ENCODE results near the gene MCRIP2. TPM values are rescaled to one million over a fixed set of nuclear protein-coding genes. Genes with fewer than 3 reads are reported as not detected.

The MCRIP2 gene
- total RNA-seq, 1 experiment from 2014 or later, result 56.3 TPM

- Mint-ChIP-seq H3K36me3 (ENCODE audit: insufficient read depth, unreplicated experiment) (peaks cover 20% of the 10 kb centered on the region), H3K4me3 (ENCODE audit: low read depth, unreplicated experiment) (no peak overlapping the region)
These were observed 30.9 kb upstream of the MCRIP2 start for GRCh38 chr16:610513-611381.

GRCh38 chr16:615122-615521, 26.5 kb upstream of the MCRIP2 start:
- intact Hi-C loops (cut with micrococcal nuclease; ENCODE audit: unreplicated experiment), result no loop called here
- Mint-ChIP-seq H3K27ac (ENCODE audit: unreplicated experiment) (no peak overlapping the region), H3K36me3 (ENCODE audit: insufficient read depth, unreplicated experiment) (peaks cover 21% of the 10 kb centered on the region), H3K4me1 (ENCODE audit: low read depth, unreplicated experiment) (peaks cover 7% of the 10 kb centered on the region), H3K9me3 (ENCODE audit: low read depth, unreplicated experiment) (peaks cover 2% of the 10 kb centered on the region), H3K27me3 (ENCODE audit: unreplicated experiment) (no peaks in the 10 kb centered on the region), H3K4me3 (ENCODE audit: low read depth, unreplicated experiment) (no peak overlapping the region)
- TF ChIP-seq CTCF (IDR thresholded peaks at IDR 0.05; ENCODE audit: unreplicated experiment), result no peak
- no peak for DNase-seq
- CTCF ChIA-PET, result no interaction called here
- BruUV-seq (replicated peaks), result no TSS peak

More at GRCh38 chr16:610513-611381, 30.9 kb upstream of the MCRIP2 start:
- no TSS peak for BruUV-seq (replicated peaks)
- TF ChIP-seq CTCF (IDR thresholded peaks at IDR 0.05; ENCODE audit: unreplicated experiment), result peak; percentile 57
- Mint-ChIP-seq H3K9me3 (ENCODE audit: low read depth, unreplicated experiment) (peaks cover 2% of the 10 kb centered on the region), H3K4me1 (ENCODE audit: low read depth, unreplicated experiment) (peaks cover 7% of the 10 kb centered on the region), H3K27me3 (ENCODE audit: unreplicated experiment) (no peaks in the 10 kb centered on the region), H3K27ac (ENCODE audit: unreplicated experiment) (no peak overlapping the region)
- CTCF ChIA-PET, result no interaction called here
- intact Hi-C loops (cut with micrococcal nuclease; ENCODE audit: unreplicated experiment), result no loop called here
- peak; percentile 51 for DNase-seq

GRCh38 chr16:616733-617586, 24.7 kb upstream of the MCRIP2 start:
- BruUV-seq (replicated peaks), result no TSS peak
- H3K27ac Mint-ChIP-seq (ENCODE audit: unreplicated experiment), result no peak overlapping the region
- no peaks in the 10 kb centered on the region for H3K4me1 Mint-ChIP-seq (ENCODE audit: low read depth, unreplicated experiment)
- H3K27me3 Mint-ChIP-seq (ENCODE audit: unreplicated experiment), result no peaks in the 10 kb centered on the region
- peaks cover 21% of the 10 kb centered on the region for H3K36me3 Mint-ChIP-seq (ENCODE audit: insufficient read depth, unreplicated experiment)
- CTCF ChIA-PET, result no interaction called here
- no peak for DNase-seq
- H3K9me3 Mint-ChIP-seq (ENCODE audit: low read depth, unreplicated experiment), result no peaks in the 10 kb centered on the region
- no peak for TF ChIP-seq CTCF (IDR thresholded peaks at IDR 0.05; ENCODE audit: unreplicated experiment)
- H3K4me3 Mint-ChIP-seq (ENCODE audit: low read depth, unreplicated experiment), result no peak overlapping the region
- intact Hi-C loops (cut with micrococcal nuclease; ENCODE audit: unreplicated experiment), result no loop called here

- H3K4me3 Mint-ChIP-seq (ENCODE audit: low read depth, unreplicated experiment), result no peak overlapping the region
- H3K9me3 Mint-ChIP-seq (ENCODE audit: low read depth, unreplicated experiment), result no peaks in the 10 kb centered on the region
- H3K27me3 Mint-ChIP-seq (ENCODE audit: unreplicated experiment), result no peaks in the 10 kb centered on the region
- BruUV-seq (replicated peaks), result no TSS peak
- TF ChIP-seq CTCF (IDR thresholded peaks at IDR 0.05; ENCODE audit: unreplicated experiment), result no peak
- CTCF ChIA-PET, result no interaction called here
- peaks cover 21% of the 10 kb centered on the region for H3K36me3 Mint-ChIP-seq (ENCODE audit: insufficient read depth, unreplicated experiment)
- no peak overlapping the region for H3K27ac Mint-ChIP-seq (ENCODE audit: unreplicated experiment)
- H3K4me1 Mint-ChIP-seq (ENCODE audit: low read depth, unreplicated experiment), result no peaks in the 10 kb centered on the region
- DNase-seq, result no peak
- intact Hi-C loops (cut with micrococcal nuclease; ENCODE audit: unreplicated experiment), result no loop called here
These were observed 23.8 kb upstream of the MCRIP2 start for GRCh38 chr16:617855-618254.
